Neural progenitor cell (in vitro differentiated cells): ENCODE data around the gene GPR61. TPM values are rescaled to one million over a fixed set of nuclear protein-coding genes. Genes with fewer than 3 reads are reported as not detected.

Experiments used
- DNase-seq: peaks from one replicate; pipeline ENCODE4 v3.0.0-alpha.2; 2016; ENCODE audit warnings: low spot score
- H2AFZ ChIP-seq: fragments of 200-600 bp; sonication (generic); replicated peaks from 2 replicates; pipeline ENCODE4 v1.6.1; 2016; ENCODE audit warnings: antibody characterized with exemption
- H3F3A ChIP-seq: fragments of 200-600 bp; sonication (generic); 2 replicates; pipeline ENCODE4 v1.6.1; 2016; ENCODE audit warnings: antibody characterized with exemption, low read depth
- H3K27ac ChIP-seq: fragments of 200-600 bp; sonication (generic); 2 replicates; pipeline ENCODE4 v1.5.1; 2016; ENCODE audit warnings: mild to moderate bottlenecking
- H3K27me3 ChIP-seq: fragments of 200-600 bp; sonication (generic); 2 replicates; pipeline ENCODE4 v1.6.1; 2016; ENCODE audit warnings: mild to moderate bottlenecking, moderate library complexity
- H3K36me3 ChIP-seq: fragments of 200-600 bp; sonication (generic); 2 replicates; pipeline ENCODE4 v1.5.1; 2016
- H3K4me1 ChIP-seq: fragments of 200-600 bp; sonication (generic); 2 replicates; pipeline ENCODE4 v1.6.1; 2016; ENCODE audit warnings: mixed run types
- H3K4me2 ChIP-seq: fragments of 200-600 bp; sonication (generic); 2 replicates; pipeline ENCODE4 v1.6.1; 2016
- H3K4me3 ChIP-seq: fragments of 200-600 bp; sonication (generic); 2 replicates; pipeline ENCODE4 v1.5.1; 2016
- H3K79me2 ChIP-seq: fragments of 200-600 bp; sonication (generic); 2 replicates; pipeline ENCODE4 v1.6.1; 2016; ENCODE audit warnings: low read depth
- H3K9ac ChIP-seq: fragments of 200-600 bp; sonication (generic); 2 replicates; pipeline ENCODE4 v1.6.1; 2016
- H3K9me3 ChIP-seq: fragments of 200-600 bp; sonication (generic); 2 replicates; pipeline ENCODE4 v1.5.1; 2016; ENCODE audit warnings: low read depth
- H4K20me1 ChIP-seq: fragments of 200-600 bp; sonication (generic); 2 replicates; pipeline ENCODE4 v1.6.1; 2016; ENCODE audit warnings: low read depth
- H3K27ac Mint-ChIP-seq: 3 replicates; pipeline ENCODE4 v1.8.0; 2021; ENCODE audit warnings: mixed read lengths
- H3K27me3 Mint-ChIP-seq: 2 replicates; pipeline ENCODE4 v1.8.0; 2022; ENCODE audit warnings: low read depth, mild to moderate bottlenecking, inconsistent platforms, moderate library complexity, mixed read lengths; ENCODE audit not compliant: insufficient read depth
- H3K36me3 Mint-ChIP-seq: 3 replicates; pipeline ENCODE4 v1.8.0; 2021; ENCODE audit warnings: mixed read lengths
- H3K4me1 Mint-ChIP-seq: 3 replicates; pipeline ENCODE4 v1.8.0; 2021; ENCODE audit warnings: mixed read lengths
- H3K4me3 Mint-ChIP-seq: 3 replicates; pipeline ENCODE4 v1.8.0; 2021; ENCODE audit warnings: mild to moderate bottlenecking, moderate library complexity, mixed read lengths
- H3K9me3 Mint-ChIP-seq: 3 replicates; pipeline ENCODE4 v1.8.0; 2020; ENCODE audit warnings: mixed read lengths
- CTCF ChIP-seq: fragments of 200-600 bp; sonication (generic); IDR thresholded peaks from 2 replicates; pipeline ENCODE4 v1.5.1; 2017; ENCODE audit warnings: antibody characterized with exemption, mild to moderate bottlenecking
- EZH2 ChIP-seq: fragments of 200-600 bp; sonication (generic); IDR thresholded peaks from 2 replicates; pipeline ENCODE4 v1.6.1; 2017; ENCODE audit warnings: antibody characterized with exemption, mild to moderate bottlenecking, moderate library complexity
- EZH2phosphoT487 ChIP-seq: fragments of 200-600 bp; sonication (generic); IDR thresholded peaks from 2 replicates; pipeline ENCODE4 v1.6.1; 2017; ENCODE audit warnings: antibody characterized with exemption
- small RNA-seq: library from RNA; depleted of rRNA; stranded (forward); fragments of <200 nt; gene quantifications from one replicate; pipeline ENCODE3, GENCODE V24; 2015
- total RNA-seq: library from RNA; depleted of rRNA; stranded (reverse); fragments of >200 nt; gene quantifications from 2 replicates; pipeline ENCODE4 v1.2.3, GENCODE V29; 2015; ENCODE audit warnings: low replicate concordance

Gene GPR61
- total RNA-seq, 1 donor from 2014 or later = 0.71 TPM

GRCh38 chr1:109592916-109593315, 53.2 kb downstream of the GPR61 start:
- Histone ChIP-seq H3K4me1 (no peaks in the 10 kb centered on the region), H3K27me3 (no peaks in the 10 kb centered on the region), H3K4me2 (no peak overlapping the region), H3K36me3 (no peaks in the 10 kb centered on the region), H3K9ac (no peak overlapping the region), H2AFZ (no peak overlapping the region), H3F3A (peaks cover 1% of the 10 kb centered on the region), H4K20me1 (no peaks in the 10 kb centered on the region), H3K27ac (no peak overlapping the region), H3K79me2 (no peaks in the 10 kb centered on the region), H3K9me3 (no peaks in the 10 kb centered on the region), H3K4me3 (no peak overlapping the region)
- Mint-ChIP-seq H3K36me3 (peaks cover 19% of the 10 kb centered on the region), H3K9me3 (no peaks in the 10 kb centered on the region), H3K27ac (no peak overlapping the region), H3K27me3 (no peaks in the 10 kb centered on the region), H3K4me3 (no peak overlapping the region), H3K4me1 (no peaks in the 10 kb centered on the region)
- TF ChIP-seq CTCF (no peak), EZH2phosphoT487 (no peak), EZH2 (no peak)
- DNase-seq = no peak

DNA sequence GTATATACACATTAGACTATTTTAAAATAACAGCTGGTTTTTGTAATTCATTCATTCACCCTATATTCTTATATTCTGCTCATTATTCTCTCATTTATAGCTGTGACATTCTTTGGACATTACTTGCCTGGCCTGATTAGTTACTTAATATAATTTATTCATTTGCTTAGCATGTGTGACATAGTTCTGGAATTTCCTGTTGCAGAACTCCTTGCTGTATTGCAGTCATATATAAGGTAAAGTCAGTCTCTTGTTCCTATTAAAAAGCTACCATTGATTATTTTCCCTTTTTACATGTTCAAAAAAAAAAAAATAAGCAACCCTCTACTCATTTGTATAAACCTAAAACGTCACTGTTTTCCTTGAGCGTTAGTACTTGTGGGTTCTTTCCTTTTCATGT, 55.9 kb downstream of the GPR61 start:
- Histone ChIP-seq H3K4me3 (no peak overlapping the region), H3K27ac (no peak overlapping the region), H3K9me3 (no peaks in the 10 kb centered on the region), H4K20me1 (no peaks in the 10 kb centered on the region), H2AFZ (no peak overlapping the region), H3K36me3 (no peaks in the 10 kb centered on the region), H3K4me2 (no peak overlapping the region), H3K9ac (no peak overlapping the region), H3F3A (peaks cover 11% of the 10 kb centered on the region), H3K79me2 (no peaks in the 10 kb centered on the region), H3K27me3 (no peaks in the 10 kb centered on the region), H3K4me1 (no peaks in the 10 kb centered on the region)
- Mint-ChIP-seq H3K9me3 (no peaks in the 10 kb centered on the region), H3K4me3 (no peak overlapping the region), H3K27me3 (no peaks in the 10 kb centered on the region), H3K36me3 (peaks cover 19% of the 10 kb centered on the region), H3K4me1 (no peaks in the 10 kb centered on the region), H3K27ac (no peak overlapping the region)
- no peak for DNase-seq
- TF ChIP-seq EZH2 = no peak
- no peak for TF ChIP-seq CTCF
- no peak for TF ChIP-seq EZH2phosphoT487

Small RNA genes lying within 50 kb of the gene (small RNA-seq; reads per million reads assigned to genes)
- gene RNU6V = not detected

Other genes starting within 250 kb of the GPR61 start
- not detected in 2 replicates for gene MYBPHL, start 232.9 kb upstream of the GPR61 start, total RNA-seq
- 33.3 and 38.9 TPM in 2 replicates for gene SORT1, start 142.0 kb upstream of the GPR61 start, total RNA-seq
- 49.9 and 62.0 TPM in 2 replicates for gene PSMA5, start 113.4 kb upstream of the GPR61 start, total RNA-seq
- gene SYPL2, start 73.3 kb upstream of the GPR61 start, total RNA-seq = not detected in 2 replicates
- gene ATXN7L2, start 56.0 kb upstream of the GPR61 start, total RNA-seq = 6.5 and 8.5 TPM in 2 replicates
- 4.3 and 6.8 TPM in 2 replicates for gene CYB561D1, start 45.8 kb upstream of the GPR61 start, total RNA-seq
- 4.5 and 6.0 TPM in 2 replicates for gene AMIGO1, start 30.1 kb upstream of the GPR61 start, total RNA-seq
- 11.4 and 15.4 TPM in 2 replicates for gene GNAI3, start 8.7 kb downstream of the GPR61 start, total RNA-seq
- 0.25 TPM in 1 of 2 replicates, not detected in the other for gene GNAT2, start 79.7 kb downstream of the GPR61 start, total RNA-seq
- gene AMPD2, start 80.0 kb downstream of the GPR61 start, total RNA-seq = 22.9 and 49.8 TPM in 2 replicates
- gene GSTM4, start 116.2 kb downstream of the GPR61 start, total RNA-seq = 4.3 and 17.3 TPM in 2 replicates
- gene GSTM2, start 128.2 kb downstream of the GPR61 start, total RNA-seq = 15.6 and 24.2 TPM in 2 replicates
- gene GSTM1, start 147.9 kb downstream of the GPR61 start, total RNA-seq = 13.8 and 20.8 TPM in 2 replicates
- 0.62 TPM in 1 of 2 replicates, not detected in the other for gene GSTM5, start 172.4 kb downstream of the GPR61 start, total RNA-seq
- 6.4 and 12.9 TPM in 2 replicates for gene GSTM3, start 201.2 kb downstream of the GPR61 start, total RNA-seq
- not detected in 2 replicates for gene EPS8L3, start 224.1 kb downstream of the GPR61 start, total RNA-seq